ENCODE measurements around the gene WDR81.
"Not testable (repeated sequence)": the region's sequence is repeated elsewhere in the genome, so short reads cannot be mapped to it uniquely, and the experiment has no call there.

The WDR81 gene

DNA sequence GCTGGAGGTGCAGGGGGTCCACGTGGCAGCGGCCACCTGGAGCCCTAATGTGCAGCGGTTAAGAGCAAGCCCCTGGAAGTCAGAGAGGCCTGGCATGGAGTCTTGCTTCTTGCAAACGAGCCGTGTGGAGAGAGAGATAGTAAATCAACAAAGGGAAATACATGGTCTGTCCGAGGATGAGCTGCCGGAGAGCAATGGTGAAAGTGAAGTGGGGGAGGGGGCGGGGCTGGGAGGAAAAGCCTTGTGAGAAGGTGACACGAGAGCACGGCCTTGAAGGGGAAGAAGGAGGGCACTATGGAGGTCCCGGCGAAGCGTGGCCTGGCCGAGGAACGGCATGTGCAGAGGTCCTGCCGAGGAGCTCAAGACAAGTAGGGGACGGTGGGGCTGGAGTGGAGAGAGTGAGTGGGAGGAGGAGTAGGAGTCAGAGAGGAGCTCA lies 31.3 kb downstream of the WDR81 start:
- DNase-seq, result no peak

DNA sequence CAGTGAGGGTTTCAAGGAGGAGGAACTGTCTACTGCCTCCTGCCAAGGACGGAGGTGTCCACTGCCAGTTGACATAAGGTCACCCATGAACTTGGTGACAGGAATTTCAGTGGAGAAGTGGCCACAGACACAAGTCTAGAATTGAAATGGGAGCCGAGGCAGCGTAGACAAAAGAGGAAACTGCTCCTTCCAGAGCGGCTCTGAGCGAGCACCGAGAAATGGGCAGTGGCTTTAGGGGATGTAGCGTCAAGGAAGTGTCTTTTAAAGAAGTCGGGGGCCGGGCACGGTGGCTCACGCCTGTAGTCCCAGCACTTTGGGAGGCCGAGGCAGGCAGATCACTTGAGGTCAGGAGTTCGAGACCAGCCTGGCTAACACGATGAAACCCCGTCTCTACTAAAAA lies 34.3 kb downstream of the WDR81 start:
- no peak for DNase-seq

DNA sequence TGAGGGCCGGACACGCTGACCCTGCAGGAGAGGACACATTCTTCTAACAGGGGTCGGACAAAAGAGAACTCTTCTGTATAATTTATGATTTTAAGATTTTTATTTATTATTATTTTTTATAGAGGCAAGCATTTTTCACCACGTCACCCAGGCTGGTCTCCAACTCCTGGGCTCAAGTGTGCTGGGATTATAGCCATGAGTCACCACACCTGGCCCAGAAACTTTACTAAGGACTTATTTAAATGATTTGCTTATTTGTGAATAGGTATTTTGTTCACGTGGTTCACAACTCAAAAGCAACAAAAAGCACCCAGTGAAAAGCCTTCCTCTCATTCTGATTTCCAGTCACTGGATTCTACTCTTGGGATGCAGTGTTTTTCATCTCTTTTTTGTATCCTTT lies 35.0 kb downstream of the WDR81 start:
- DNase-seq, result no peak

DNA sequence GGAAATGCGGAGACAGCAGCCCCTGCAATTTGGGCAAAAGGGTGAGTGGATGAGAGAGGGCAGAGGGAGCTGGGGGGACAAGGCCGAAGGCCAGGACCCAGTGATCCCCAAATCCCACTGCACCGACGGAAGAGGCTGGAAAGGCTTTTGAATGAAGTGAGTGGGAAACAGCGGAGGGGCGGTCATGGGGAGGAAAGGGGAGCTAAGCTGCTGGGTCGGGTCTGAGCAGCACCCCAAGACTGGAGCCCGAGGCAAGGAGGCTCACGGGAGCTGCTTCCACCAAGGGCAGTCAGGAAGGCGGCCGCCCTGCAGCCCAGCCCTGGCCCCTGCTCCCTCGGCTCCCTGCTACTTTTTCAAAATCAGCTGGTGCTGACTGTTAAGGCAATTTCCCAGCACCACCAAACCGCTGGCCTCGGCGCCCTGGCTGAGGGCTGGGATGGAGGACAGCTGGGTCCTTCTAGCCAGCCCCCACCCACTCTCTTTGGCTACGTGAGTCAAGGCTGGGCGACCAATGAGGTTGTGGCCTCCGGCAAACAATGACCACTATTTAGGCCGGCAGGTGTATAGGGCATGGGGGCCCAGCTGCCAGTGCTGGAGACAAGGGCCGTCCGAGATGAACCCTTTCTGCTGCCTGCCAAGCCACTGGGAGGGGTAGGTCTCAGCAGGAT lies 37.9 kb downstream of the WDR81 start:
- DNase-seq, result no peak

DNA sequence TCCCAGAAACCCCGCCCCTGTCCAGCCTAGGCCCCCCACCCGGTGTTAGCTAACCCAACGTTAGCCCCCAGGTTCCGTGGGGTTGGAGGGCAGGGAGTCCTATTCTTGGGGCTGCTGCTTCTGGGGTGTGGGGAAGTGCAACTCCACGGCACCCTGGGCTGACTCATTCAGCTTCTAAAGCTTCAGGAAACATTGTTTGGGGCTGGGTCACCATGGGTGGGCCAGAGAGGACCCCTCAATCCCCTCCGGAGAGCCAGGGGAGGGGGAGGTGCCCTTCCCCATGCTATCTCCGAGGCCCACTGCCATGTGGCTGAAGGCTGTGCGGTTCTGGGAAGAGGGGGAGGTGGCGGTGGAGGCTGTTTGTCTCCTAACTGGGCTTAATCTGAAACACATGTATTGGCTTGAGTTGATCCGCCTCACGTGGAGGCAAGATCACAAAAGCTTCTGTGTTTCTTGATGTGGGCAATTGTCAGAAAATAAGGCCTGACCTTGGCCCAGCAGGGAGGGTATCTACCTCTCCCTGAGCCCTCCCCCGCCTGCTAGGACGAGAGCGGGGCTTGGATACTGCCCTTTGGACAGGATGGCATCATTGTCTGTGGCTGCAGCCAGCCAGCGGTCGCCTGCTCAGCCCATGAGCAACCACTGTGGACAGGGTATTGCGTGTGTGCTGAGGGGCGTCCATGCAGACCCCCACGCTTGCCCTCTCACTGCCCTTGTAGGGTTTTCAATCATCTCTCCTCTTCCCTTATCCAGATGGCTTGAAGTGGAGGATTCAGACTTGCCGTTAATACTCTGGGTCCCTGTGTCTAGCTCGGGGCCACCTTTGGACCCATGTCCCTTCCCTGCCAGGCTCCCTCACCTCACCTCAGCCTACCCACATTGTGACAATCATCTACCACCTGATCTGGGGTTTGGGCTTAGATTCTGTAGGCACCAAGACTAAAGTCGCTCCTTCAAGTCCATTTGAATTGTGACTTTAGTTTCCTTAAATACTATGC lies 38.7 kb downstream of the WDR81 start:
- no peak for DNase-seq

DNA sequence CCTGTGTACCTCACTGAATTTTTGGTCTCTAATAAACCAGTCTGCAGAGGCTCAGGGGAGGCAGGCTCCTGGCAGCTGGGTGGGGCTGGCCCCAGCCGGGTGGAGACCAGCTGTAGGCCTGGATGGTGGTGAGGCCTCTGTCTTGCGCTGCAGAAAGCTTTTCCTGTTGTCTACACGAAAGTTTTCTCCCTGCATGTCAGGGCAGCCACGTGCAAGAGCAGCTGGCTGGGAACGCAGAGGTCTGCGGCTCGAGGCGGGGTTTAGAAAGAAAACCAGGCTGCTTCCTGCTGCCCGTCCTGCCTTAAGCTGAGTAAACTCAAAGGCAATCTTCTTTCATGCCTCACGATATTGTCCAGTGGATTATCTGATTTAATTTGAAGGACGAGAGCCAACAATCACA lies 39.8 kb downstream of the WDR81 start:
- peak; percentile 55 for DNase-seq

DNA sequence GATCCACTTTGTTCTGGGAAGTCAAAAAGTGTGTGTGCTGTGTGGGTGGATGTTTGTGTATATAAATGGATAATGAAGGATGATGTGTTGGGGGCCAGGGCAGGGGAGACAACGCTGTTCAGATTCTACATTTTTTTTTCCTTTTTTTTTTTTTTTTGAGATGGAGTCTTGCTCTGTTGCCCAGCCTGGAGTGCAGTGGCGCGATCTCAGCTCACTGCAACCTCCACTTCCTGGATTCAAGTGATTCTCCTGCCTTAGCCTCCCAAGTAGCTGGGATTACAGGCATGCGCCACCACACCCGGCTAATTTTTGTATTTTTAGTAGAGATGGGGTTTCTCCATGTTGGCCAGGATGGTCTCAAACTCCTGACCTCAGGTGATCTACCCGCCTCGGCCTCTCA lies 40.2 kb downstream of the WDR81 start:
- DNase-seq, result not testable (repeated sequence)

DNA sequence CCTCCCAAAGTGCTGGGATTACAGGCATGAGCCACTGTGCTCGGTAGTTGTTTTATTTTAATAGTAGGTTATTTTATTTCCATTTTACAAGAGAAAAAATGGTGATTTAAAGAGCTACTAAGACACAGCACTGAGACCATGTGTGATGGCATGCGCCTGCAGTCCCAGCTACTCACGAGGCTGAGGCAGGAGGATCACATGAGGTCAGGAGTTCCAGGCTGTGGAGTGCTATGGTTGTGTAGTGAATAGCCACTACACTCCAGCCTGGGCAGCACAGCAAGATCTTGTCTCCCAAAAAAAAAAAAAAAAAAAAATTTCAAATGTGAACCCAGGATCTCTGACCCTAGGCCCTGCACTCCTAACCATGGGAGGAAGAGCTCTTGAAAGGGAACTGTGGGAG lies 41.1 kb downstream of the WDR81 start:
- DNase-seq, result no peak

DNA sequence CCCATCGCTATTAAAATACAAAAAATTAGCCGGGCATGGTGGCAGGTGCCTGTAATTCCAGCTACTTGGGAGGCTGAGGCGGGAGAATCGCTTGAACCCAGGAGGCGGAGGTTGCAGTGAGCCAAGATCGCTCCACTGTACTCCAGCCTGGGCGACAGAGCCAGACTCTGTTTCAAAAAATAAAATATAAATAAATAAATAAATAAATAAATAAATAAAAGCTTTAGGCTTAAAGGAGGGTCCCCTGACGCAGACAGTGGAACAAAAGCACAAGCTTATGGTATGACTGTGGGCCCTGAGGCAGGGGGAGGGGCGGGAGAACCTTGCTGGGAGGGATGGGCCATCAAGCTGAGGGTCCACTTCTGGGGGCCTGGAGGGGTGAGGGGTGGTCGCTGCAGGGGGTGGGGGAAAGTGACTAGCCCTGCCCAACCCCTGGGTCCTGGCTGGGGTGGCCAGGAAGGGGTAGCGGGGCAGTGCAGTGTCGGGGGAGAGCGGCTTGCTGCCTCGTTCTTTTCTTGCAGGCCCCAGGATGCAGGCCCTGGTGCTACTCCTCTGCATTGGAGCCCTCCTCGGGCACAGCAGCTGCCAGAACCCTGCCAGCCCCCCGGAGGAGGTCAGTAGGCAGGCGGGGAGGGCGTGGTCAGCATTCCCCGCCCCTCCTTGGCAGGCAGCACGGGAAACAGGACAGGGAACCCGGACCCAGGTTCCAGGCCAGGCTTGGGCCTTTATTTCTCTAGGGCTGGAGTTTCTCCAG lies 42.1 kb downstream of the WDR81 start:
- no peak for DNase-seq

DNA sequence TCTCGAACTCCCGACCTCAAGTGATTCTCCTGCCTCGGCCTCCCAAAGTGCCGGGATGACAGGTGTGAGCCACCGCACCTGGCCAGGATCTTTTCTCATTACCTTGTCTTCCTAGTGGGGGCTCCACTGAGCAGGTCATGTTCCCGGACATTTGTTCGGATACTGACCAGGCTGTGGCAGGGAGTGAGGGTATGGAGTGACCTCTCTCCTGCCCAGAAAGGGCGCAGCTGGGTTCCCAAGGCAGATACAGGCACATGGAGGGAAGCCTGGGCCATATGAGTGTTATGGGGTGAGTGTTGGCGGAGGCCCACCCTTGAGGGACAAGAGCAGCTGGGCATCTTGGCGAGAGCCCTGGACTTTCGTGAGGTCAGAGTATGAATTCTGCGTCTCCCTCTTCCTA lies 42.9 kb downstream of the WDR81 start:
- DNase-seq, result no peak

DNA sequence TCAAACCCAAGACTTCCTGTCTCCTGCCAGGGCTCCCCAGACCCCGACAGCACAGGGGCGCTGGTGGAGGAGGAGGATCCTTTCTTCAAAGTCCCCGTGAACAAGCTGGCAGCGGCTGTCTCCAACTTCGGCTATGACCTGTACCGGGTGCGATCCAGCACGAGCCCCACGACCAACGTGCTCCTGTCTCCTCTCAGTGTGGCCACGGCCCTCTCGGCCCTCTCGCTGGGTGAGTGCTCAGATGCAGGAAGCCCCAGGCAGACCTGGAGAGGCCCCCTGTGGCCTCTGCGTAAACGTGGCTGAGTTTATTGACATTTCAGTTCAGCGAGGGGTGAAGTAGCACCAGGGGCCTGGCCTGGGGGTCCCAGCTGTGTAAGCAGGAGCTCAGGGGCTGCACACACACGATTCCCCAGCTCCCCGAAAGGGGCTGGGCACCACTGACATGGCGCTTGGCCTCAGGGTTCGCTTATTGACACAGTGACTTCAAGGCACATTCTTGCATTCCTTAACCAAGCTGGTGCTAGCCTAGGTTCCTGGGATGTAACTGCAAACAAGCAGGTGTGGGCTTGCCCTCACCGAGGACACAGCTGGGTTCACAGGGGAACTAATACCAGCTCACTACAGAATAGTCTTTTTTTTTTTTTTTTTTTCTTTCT lies 45.4 kb downstream of the WDR81 start:
- DNase-seq, result no peak

DNA sequence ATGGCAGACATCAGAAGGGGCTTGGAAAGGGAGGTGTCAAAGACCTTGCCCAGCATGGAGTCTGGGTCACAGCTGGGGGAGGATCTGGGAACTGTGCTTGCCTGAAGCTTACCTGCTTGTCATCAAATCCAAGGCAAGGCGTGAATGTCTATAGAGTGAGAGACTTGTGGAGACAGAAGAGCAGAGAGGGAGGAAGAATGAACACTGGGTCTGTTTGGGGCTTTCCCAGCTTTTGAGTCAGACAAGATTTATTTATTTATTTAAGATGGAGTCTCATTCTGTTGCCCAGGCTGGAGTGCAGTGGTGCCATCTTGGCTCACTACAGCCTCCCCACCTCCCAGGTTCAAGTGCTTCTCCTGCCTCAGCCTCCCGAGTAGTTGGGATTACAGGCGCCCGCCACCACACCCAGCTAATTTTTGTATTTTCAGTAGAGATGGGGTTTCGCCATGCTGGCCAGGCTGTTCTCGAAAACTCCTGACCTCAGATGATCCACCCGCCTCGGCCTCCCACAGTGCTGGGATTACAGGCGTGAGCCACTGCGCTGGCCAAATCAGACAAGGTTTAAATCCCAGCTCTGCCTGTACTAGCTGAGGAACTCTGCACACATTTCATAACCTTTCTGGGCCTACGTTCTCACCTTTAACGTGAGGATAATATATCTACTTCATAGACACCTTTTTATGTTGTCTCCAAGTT lies 48.6 kb downstream of the WDR81 start:
- DNase-seq, result not testable (repeated sequence)

DNA sequence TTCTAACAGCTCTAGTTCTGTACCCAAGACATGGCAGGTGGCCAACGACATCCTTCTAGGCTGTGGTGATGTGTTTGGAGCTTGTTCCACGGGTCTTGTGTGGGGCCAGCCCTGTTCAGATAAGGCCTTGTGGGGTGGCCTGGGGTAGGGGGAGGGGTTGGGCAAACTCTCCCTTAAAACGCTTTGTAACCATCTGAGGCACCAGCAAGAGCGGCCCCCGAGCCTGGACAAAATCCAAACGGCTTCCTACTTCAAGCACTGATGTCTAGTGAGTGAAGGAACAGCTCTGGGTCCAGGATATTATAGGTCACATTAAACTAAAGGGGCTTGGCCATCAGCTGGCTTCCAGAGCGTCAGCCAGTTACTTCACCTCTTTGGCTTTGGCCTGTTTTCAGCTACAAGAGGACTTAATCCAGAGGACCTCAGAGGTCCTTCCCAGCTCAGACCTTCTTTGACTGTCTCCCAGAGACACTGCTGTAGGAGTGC lies 49.2 kb downstream of the WDR81 start:
- DNase-seq, result no peak

DNA sequence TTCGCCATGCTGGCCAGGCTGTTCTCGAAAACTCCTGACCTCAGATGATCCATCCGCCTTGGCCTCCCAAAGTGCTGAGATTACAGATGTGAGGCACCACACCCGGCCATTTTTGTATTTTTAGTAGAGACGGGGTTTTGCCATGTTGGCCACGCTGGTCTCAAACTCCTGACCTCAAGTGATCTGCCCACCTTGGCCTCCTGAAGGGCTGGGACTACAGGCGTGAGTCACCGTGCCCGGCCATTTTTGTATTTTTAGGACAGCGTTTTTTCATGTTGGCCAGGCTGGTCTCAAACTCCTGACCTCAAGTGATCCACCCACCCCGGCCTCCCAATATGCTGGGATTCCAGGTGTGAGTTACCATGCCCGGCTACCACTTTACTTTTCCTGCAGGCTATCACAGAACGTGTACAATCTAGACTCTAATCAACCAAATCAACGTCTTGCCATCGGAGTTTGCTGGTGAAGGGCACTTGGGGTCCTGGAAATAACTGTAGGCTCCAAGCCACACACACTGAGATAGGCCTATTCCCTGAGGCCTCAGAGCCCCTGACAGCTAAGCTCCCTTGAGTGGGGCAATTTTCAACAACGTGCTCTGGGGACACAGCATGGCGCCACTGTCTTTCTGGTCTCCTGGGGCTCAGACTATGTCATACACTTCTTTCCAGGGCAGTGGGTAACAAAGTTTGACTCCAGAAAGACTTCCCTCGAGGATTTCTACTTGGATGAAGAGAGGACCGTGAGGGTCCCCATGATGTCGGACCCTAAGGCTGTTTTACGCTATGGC lies 50.1 kb downstream of the WDR81 start:
- DNase-seq, result no peak

DNA sequence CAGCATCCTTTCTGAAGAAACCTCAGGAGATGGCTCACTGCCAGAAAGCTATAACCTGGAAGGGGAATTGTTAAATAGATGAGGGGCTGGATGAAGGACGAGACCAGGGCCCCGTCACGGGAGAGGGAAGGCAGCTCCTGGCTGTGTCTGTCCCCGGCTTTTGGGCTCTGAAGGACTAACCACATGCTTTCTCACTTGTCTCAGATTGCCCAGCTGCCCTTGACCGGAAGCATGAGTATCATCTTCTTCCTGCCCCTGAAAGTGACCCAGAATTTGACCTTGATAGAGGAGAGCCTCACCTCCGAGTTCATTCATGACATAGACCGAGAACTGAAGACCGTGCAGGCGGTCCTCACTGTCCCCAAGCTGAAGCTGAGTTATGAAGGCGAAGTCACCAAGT lies 51.8 kb downstream of the WDR81 start:
- no peak for DNase-seq

DNA sequence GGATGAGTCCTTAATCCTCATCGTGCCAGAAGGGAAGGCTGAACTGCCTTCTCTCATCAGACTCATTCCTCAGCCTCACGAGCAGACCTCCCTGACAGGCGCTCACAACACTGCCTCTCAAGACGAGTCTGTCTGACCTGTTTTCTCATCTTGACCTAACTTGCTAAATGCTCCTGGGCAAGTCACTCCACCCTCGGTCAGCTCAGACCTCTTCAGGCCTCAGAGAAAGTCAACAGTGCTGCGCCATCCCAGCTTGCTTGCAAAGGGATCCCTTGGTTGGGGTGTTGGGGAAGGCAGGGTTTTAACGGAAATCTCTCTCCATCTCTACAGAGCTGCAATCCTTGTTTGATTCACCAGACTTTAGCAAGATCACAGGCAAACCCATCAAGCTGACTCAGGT lies 52.4 kb downstream of the WDR81 start:
- DNase-seq, result no peak

DNA sequence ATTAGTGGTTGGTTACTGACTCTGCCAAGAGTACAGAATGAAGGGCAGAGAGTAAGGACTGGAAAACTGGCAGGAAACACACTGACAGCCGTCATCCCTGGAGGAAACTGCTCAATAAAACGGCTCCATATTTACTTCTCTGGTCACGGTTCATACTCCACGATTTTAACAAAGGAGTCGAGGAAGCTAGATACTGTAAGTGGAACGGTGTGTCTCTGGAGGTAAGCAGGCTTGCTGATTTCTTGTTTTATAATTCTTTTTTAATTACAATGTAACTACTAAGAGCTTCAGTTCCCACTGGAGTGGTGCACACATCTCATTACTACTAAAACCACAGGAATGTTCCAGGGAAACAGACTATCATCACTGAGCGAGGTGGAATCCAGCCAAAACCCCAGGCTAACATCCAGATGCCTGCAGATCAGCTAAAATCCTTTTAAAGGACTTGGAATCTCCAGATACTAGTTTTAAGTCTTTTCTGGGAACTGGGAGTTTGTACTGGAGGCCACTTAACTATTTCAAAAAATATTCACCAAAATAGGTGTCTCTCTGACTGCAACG lies 55.1 kb downstream of the WDR81 start:
- DNase-seq, result no peak

DNA sequence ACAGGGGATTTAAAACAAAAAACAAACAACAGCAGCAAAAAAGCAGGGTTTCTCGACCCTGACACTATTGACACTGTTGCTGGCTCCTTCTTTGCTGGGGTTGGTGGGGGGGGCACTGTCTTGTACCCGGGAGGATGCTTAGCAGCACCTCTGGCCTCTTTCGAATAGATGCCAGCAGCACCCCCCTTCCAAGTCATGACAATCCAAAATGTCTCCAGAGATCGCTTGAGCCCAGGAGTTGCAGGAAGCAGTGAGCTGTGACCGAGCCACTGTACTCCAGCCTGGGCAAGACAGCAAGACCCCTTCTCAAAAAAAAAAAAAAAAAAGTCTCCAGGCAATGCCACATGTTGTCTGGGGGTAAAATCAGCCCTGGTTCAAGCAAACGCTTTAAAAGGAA lies 57.7 kb downstream of the WDR81 start:
- DNase-seq, result no peak

DNA sequence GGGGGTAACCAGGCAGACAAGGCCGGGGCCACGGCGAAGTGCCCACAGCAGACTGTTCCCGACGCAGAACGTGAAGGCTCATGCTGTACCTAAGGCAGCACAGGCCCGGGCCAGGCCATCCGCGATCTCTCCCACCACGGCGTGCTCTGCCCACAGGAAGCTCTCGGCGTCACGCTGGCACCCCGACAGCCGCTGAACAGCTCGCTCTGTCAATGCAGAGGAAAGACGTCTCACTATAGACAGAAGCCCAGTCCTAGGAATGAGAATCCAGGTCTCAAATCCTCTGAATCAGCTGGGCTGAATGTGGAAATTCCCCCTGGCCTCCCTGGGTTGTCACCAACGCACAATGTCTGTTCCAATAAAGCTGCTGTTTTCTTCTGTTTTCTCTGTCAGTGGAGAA lies 58.8 kb downstream of the WDR81 start:
- DNase-seq, result no peak

DNA sequence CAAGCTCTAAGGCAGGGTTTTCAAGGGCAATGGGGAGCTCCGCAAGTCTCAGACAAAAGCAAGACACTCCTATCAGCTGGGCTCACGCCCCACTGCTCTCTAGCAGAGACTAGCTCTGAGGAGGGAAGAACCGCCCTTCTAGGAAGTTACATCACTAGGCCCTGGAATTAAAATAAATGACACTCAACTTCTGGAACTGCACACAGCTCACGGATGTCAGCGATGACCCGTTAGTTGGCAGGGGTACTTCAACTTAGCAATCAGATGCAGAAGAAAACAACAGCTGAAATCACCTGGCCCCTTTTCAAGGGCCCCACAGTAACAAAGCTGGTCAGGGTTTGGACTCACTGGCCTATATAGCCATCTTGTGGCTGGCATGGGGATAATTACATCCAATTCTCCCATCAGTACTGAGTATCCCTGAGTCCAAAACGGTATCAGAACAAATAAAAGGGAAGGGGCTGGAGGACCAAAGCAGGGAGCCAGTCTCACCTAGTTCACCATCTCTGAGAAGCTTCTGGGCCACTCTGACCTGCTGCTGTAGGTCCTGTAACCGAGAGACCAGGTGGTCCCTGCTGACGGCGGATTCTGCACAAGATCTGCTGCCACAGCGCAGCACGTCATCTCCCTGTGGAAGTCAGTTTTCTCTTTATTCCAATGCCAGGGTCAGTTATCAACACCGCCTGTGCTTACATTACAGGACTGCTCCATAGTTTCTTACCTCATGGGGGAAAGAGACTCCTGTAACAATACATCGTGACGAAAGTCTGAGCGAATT lies 59.5 kb downstream of the WDR81 start:
- DNase-seq, result no peak
